Right lobe of liver (tissue), 4 donors: Measurements from ENCODE around the gene ZDHHC14.

Experiments
- POLR2A ChIP-seq: fragments of 450-650 bp; IDR thresholded peaks from one replicate; pipeline ENCODE4 v1.6.1; 2017; ENCODE audit warnings: antibody characterized with exemption, mild to moderate bottlenecking
- TF ChIP-seq, protein P1 (sequence below), 4 donors: fragments of 200-600 bp in 3 of 4; fragments of 450-650 bp in 1 of 4; IDR thresholded peaks; one replicate each; pipeline versions ENCODE4 v1.5.1 to v1.8.0; 2016 to 2022; ENCODE audit warnings: antibody characterized with exemption in 4 of 4, mild to moderate bottlenecking in 2 of 4
- donor health status: DM: no; HTN: no; CAD: no.
- donor health status: DM: no; HTN: no; CAD: no.
- donor health status: DM: no; HTN: yes; CAD: no.

DNA sequence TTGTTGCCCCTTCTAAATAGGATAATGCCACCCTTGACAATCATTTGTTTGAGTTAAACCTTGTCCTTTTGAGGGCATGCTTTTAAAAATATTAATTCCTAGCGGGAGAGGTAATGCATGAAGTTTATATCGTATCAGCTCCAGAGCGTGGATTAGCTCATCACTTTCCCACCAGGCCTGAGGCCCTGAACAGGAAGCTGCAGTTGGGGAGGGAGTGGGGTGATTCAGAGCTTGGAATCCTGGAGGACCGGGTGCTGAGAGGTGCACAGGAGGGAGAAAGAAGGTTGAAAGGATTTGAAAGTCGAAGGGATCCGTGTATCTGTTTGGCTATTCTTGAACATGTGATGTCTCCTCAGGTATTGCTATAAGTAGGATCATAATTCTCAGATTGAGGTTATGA is 25.0 kb downstream of the ZDHHC14 start:
- TF ChIP-seq, protein P1, sequence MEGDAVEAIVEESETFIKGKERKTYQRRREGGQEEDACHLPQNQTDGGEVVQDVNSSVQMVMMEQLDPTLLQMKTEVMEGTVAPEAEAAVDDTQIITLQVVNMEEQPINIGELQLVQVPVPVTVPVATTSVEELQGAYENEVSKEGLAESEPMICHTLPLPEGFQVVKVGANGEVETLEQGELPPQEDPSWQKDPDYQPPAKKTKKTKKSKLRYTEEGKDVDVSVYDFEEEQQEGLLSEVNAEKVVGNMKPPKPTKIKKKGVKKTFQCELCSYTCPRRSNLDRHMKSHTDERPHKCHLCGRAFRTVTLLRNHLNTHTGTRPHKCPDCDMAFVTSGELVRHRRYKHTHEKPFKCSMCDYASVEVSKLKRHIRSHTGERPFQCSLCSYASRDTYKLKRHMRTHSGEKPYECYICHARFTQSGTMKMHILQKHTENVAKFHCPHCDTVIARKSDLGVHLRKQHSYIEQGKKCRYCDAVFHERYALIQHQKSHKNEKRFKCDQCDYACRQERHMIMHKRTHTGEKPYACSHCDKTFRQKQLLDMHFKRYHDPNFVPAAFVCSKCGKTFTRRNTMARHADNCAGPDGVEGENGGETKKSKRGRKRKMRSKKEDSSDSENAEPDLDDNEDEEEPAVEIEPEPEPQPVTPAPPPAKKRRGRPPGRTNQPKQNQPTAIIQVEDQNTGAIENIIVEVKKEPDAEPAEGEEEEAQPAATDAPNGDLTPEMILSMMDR (IDR thresholded peaks at IDR 0.05) = no peak
- TF ChIP-seq POLR2A = no peak
